HL-60 (cell line): ENCODE data around the gene CXCR5.

Experiments
- DNase-seq, 2 experiments: peaks; one replicate each; pipeline ENCODE4 v3.0.0-alpha.2; 2010 to 2020; ENCODE audit warnings: low read depth in 1 of 2, low spot score in 1 of 2
- H3K27ac ChIP-seq: fragments of 250-450 bp; sonication (Bioruptor Pico); replicated peaks from 2 replicates; pipeline ENCODE4 v1.5.1; 2020; ENCODE audit warnings: mild to moderate bottlenecking, moderate library complexity
- H3K27me3 ChIP-seq: fragments of 250-450 bp; sonication (Bioruptor Pico); 2 replicates; pipeline ENCODE4 v1.5.1; 2021; ENCODE audit warnings: mild to moderate bottlenecking, moderate library complexity; ENCODE audit not compliant: insufficient read depth, poor library complexity, severe bottlenecking
- H3K4me3 ChIP-seq: replicated peaks from 2 replicates; pipeline ENCODE4 v1.5.1; 2011; ENCODE audit warnings: mild to moderate bottlenecking, control low read depth, low read length; ENCODE audit not compliant: insufficient read depth
- GABPA ChIP-seq: IDR thresholded peaks from 2 replicates; pipeline ENCODE4 v1.6.1; 2012; ENCODE audit warnings: low read depth
- POLR2AphosphoS5 ChIP-seq: IDR thresholded peaks from 2 replicates; pipeline ENCODE4 v1.6.1; 2012; ENCODE audit warnings: low read depth
- SPI1 ChIP-seq: IDR thresholded peaks from 2 replicates; pipeline ENCODE4 v1.6.1; 2012; ENCODE audit warnings: low read depth, mild to moderate bottlenecking, borderline replicate concordance
- TF ChIP-seq, protein P1 (sequence below): IDR thresholded peaks from 2 replicates; pipeline ENCODE4 v1.6.1; 2012; ENCODE audit warnings: low read depth; ENCODE audit not compliant: insufficient replicate concordance
- TF ChIP-seq, protein P2 (sequence below): IDR thresholded peaks from one replicate; pipeline ENCODE4 v1.5.1; 2011; ENCODE audit warnings: low read length, control low read depth, inconsistent platforms; ENCODE audit not compliant: insufficient read depth

Gene CXCR5

GRCh38 chr11:118923721-118924587, 40.3 kb downstream of the CXCR5 start:
- DNase-seq: no peak
- no peak for TF ChIP-seq SPI1
- TF ChIP-seq, protein P1, sequence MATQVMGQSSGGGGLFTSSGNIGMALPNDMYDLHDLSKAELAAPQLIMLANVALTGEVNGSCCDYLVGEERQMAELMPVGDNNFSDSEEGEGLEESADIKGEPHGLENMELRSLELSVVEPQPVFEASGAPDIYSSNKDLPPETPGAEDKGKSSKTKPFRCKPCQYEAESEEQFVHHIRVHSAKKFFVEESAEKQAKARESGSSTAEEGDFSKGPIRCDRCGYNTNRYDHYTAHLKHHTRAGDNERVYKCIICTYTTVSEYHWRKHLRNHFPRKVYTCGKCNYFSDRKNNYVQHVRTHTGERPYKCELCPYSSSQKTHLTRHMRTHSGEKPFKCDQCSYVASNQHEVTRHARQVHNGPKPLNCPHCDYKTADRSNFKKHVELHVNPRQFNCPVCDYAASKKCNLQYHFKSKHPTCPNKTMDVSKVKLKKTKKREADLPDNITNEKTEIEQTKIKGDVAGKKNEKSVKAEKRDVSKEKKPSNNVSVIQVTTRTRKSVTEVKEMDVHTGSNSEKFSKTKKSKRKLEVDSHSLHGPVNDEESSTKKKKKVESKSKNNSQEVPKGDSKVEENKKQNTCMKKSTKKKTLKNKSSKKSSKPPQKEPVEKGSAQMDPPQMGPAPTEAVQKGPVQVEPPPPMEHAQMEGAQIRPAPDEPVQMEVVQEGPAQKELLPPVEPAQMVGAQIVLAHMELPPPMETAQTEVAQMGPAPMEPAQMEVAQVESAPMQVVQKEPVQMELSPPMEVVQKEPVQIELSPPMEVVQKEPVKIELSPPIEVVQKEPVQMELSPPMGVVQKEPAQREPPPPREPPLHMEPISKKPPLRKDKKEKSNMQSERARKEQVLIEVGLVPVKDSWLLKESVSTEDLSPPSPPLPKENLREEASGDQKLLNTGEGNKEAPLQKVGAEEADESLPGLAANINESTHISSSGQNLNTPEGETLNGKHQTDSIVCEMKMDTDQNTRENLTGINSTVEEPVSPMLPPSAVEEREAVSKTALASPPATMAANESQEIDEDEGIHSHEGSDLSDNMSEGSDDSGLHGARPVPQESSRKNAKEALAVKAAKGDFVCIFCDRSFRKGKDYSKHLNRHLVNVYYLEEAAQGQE: no peak
- TF ChIP-seq GABPA: no peak
- TF ChIP-seq POLR2AphosphoS5: no peak
- TF ChIP-seq, protein P2, sequence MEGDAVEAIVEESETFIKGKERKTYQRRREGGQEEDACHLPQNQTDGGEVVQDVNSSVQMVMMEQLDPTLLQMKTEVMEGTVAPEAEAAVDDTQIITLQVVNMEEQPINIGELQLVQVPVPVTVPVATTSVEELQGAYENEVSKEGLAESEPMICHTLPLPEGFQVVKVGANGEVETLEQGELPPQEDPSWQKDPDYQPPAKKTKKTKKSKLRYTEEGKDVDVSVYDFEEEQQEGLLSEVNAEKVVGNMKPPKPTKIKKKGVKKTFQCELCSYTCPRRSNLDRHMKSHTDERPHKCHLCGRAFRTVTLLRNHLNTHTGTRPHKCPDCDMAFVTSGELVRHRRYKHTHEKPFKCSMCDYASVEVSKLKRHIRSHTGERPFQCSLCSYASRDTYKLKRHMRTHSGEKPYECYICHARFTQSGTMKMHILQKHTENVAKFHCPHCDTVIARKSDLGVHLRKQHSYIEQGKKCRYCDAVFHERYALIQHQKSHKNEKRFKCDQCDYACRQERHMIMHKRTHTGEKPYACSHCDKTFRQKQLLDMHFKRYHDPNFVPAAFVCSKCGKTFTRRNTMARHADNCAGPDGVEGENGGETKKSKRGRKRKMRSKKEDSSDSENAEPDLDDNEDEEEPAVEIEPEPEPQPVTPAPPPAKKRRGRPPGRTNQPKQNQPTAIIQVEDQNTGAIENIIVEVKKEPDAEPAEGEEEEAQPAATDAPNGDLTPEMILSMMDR: no peak
- H3K27ac ChIP-seq: peak overlapping the region; percentile 55; the same call in 1 of the 2 replicates

DNA sequence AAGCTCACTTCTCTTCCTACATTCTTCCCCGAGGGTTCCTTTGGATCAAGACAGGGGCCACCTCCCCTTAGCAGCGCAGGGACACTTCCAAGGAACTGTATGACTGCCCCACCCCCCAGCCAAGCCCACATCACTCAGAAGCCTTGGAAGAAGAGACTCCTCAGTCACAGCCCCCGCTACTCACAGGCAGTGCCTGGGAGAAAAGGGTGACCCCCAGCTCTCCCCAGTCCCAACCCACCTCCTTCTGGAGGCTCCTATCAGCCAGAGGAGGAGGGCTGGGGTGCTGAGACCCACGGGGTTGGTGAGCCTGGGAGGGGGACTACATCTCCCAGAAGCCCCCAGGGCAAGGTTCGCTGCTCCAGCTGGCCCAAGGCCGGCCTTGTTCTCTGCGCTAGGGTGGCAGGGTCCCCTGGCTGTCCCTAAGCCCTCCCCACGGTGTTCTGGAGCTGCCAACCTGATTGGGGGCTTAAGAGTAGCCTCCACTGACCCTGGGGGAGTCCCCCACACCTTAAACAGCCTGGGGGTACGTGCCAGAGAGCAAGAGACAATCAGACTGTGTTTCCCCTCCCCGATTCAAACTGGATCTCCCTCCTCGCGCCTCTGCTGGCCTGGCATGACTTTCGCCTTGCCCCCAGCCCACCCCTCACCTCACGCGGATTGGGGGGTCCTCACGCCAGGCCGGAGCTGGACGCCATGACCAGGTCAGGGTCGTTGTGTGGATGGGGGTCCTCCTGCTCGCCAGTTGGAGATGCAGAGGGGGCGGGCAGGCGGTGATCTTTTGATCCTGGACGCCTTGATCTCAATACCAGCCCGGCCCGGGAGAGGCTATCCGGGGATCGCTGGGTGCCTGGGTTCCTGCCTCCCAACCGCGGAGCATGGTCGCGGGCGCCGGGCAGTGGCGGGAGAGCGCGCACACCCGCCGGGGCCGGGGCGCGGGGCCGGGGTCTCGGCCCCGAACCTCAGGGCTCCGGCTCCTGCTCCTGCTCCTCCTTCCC, 41.2 kb downstream of the CXCR5 start:
- peak in 1 of 2 experiments; percentile 37 for DNase-seq
- H3K27me3 ChIP-seq: no peaks in the 10 kb centered on the region
- peak overlapping the region; percentile 74 for H3K4me3 ChIP-seq
- peak overlapping the region; percentile 55 for H3K27ac ChIP-seq
- TF ChIP-seq, protein P2: no peak
- TF ChIP-seq SPI1 (no peak), GABPA (no peak), POLR2AphosphoS5 (no peak)
- TF ChIP-seq, protein P1: no peak

More at GRCh38 chr11:118923721-118924587, 40.3 kb downstream of the CXCR5 start:
- Histone ChIP-seq H3K27me3 (no peaks in the 10 kb centered on the region), H3K4me3 (peak overlapping the region; percentile 74)

- Histone ChIP-seq H3K4me3 (no peak overlapping the region), H3K27ac (peak overlapping the region; percentile 91)
- DNase-seq: no peak
These were observed 43.9 kb downstream of the CXCR5 start for GRCh38 chr11:118927554-118928100.

More at GRCh38 chr11:118927554-118928100, 43.9 kb downstream of the CXCR5 start:
- H3K27me3 ChIP-seq: no peaks in the 10 kb centered on the region
- TF ChIP-seq, protein P1: no peak
- TF ChIP-seq, protein P2: no peak
- no peak for TF ChIP-seq SPI1
- TF ChIP-seq GABPA: no peak
- no peak for TF ChIP-seq POLR2AphosphoS5
